NCI-H2171 treated with DMSO at 0.1 percent for 48 hours (cell line): ENCODE measurements around the gene GPRIN1.
A peak's percentile ranks its signal among the peaks of the same experiment; 100 is the strongest.

ENCODE experiments used
- DNase-seq: peaks from one replicate; lab custom pipeline; 2025; lab: John Stamatoyannopoulos, UW

The GPRIN1 gene

GRCh38 chr5:176643491-176644219, 33.7 kb upstream of the GPRIN1 start:
- no peak for DNase-seq

- no peak for DNase-seq
These were observed 32.9 kb upstream of the GPRIN1 start for GRCh38 chr5:176642675-176643490.

GRCh38 chr5:176640616-176641015, 30.7 kb upstream of the GPRIN1 start:
- no peak for DNase-seq

GRCh38 chr5:176639981-176640380, 30.0 kb upstream of the GPRIN1 start:
- DNase-seq, result peak; percentile 79

GRCh38 chr5:176639208-176639607, 29.3 kb upstream of the GPRIN1 start:
- DNase-seq, result no peak

- no peak for DNase-seq
These were observed 28.5 kb upstream of the GPRIN1 start for GRCh38 chr5:176638437-176638836.

- DNase-seq, result no peak
These were observed 27.6 kb upstream of the GPRIN1 start for GRCh38 chr5:176637556-176637955.

- no peak for DNase-seq
These were observed 26.5 kb upstream of the GPRIN1 start for GRCh38 chr5:176636426-176636825.

- DNase-seq, result no peak
These were observed 23.6 kb upstream of the GPRIN1 start for GRCh38 chr5:176633598-176633997.

- DNase-seq, result peak; percentile 39
These were observed 22.8 kb upstream of the GPRIN1 start for GRCh38 chr5:176632745-176633144.

GRCh38 chr5:176631383-176632200, 21.6 kb upstream of the GPRIN1 start:
- peak; percentile 75 for DNase-seq

GRCh38 chr5:176630681-176631222, 20.8 kb upstream of the GPRIN1 start:
- no peak for DNase-seq

- peak; percentile 54 for DNase-seq
These were observed 20.1 kb upstream of the GPRIN1 start, which contains the start of the genes EIF4E1B and SNCB for GRCh38 chr5:176629853-176630680. EIF4E1B (plus strand) TSS chr5:176630675; CDS start chr5:176642788, 12,113 bp downstream. SNCB (minus strand) TSS chr5:176630534; CDS start chr5:176629654, 880 bp downstream.

- DNase-seq, result no peak
These were observed 19.4 kb upstream of the GPRIN1 start for GRCh38 chr5:176629317-176629852.

GRCh38 chr5:176628406-176629228, 18.7 kb upstream of the GPRIN1 start:
- DNase-seq, result no peak

- DNase-seq, result no peak
These were observed 17.6 kb upstream of the GPRIN1 start for GRCh38 chr5:176627582-176627981.

GRCh38 chr5:176626876-176627236, 16.9 kb upstream of the GPRIN1 start:
- DNase-seq, result no peak

GRCh38 chr5:176625966-176626875, 16.3 kb upstream of the GPRIN1 start:
- no peak for DNase-seq

GRCh38 chr5:176625512-176625911, 15.6 kb upstream of the GPRIN1 start:
- DNase-seq, result no peak
